HUDEP-2 (cell line): ENCODE measurements around the gene ACVR1C.
"Not testable (repeated sequence)": the region's sequence is repeated elsewhere in the genome, so short reads cannot be mapped to it uniquely, and the experiment has no call there.

Experiments
- DNase-seq, 76 experiments: peaks; one replicate each; lab custom pipeline; 2025; ENCODE audit not compliant: unreplicated experiment in 76 of 76; lab: John Stamatoyannopoulos, UW

Gene ACVR1C

DNA sequence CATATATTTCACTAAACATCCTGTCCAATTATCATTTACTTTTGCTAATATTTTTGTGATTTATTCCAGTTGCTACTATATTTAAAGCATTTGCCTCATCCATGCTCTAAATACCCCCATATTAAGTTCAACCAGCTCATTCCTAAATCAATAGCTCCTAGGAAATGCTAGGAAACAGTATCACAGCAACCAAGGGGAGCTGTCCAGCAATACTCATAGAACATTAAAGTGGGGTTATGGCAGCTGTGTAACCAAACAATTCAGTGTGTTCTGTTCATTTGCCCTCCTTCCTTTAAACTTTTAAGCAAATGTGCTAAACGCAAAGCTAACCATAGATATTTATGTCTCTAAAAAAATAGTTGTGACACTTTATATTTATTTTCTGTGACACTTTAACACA lies 41.1 kb downstream of the ACVR1C start:
- DNase-seq, result no peak

DNA sequence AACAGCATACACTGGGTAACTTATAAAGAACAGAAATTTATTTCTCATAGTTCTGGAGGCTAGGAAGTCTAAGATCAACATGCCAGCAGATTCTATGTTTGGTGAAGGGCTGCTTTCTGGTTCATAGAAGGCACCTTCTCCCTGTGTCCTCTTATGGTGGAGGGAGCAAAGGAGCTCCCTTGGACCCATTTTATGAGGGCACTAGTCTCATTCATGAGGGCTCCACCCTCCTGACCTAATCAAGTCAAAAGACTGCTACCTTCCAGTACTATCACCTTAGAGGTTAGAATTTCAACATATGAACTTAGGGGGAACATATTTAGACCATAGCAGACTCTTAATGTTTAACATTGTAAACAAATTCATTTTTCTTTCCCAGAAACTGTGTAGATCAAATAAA lies 54.5 kb downstream of the ACVR1C start:
- DNase-seq, result no peak

DNA sequence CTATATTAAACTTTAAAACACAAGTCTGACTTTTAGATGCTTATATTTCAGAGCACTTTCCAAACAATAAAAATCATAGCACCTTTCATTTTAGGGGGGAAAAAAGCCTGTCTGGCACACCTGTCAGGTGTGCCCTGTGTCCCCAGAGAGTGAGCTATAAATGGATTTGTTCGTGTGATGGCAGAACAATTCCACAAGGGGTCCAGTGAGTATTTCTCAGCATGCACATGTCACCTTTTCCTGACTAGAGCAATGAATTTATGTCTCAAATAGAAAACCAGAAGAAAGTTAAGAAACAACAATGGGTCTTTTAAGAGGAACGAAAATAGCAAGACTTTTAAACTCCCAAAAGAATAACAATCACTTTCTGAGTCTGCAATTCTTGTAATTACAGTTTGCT lies 55.9 kb downstream of the ACVR1C start:
- DNase-seq, result no peak

DNA sequence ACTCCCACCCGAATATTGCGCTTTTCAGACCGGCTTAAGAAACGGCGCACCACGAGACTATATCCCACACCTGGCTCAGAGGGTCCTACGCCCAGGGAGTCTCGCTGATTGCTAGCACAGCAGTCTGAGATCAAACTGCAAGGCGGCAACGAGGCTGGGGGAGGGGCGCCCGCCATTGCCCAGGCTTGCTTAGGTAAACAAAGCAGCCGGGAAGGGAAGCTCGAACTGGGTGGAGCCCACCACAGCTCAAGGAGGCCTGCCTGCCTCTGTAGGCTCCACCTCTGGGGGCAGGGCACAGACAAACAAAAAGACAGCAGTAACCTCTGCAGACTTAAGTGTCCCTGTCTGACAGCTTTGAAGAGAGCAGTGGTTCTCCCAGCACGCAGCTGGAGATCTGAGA lies 62.0 kb downstream of the ACVR1C start:
- DNase-seq, result not testable (repeated sequence)

DNA sequence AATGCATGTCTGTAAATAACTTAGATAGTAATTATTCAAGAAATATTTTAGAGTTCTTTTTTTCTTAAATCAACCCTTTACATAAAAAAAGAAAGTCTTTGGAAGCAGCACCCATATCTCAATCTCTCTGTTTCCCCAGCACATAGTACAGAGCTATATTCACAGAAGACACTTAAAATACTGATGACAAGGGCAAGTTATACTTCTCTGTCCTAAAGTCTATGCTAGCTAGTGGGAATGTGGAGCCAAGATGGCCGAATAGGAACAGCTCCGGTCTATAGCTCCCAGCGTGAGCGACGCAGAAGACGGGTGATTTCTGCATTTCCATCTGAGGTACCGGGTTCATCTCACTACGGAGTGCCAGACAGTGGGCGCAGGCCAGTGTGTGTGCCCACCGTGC lies 62.6 kb downstream of the ACVR1C start:
- not testable (repeated sequence) for DNase-seq

DNA sequence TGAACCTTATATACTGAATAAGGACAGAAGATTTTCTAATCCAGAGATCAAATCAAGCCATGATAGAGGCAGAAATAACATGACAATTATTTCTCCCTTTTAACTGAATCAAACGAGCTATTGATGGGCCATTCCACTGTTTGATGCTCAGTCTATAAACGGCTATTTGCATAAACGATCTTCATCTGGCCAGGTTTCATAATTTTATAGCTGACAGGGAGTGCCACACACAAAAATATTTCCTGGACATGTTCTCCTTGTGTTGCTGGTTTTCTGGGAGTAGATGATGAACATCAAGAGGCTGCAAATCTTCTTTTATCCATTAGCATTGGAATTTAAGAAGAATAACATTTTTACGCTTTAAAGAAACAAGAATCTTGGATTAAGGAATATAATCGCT lies 63.1 kb downstream of the ACVR1C start:
- no peak for DNase-seq

DNA sequence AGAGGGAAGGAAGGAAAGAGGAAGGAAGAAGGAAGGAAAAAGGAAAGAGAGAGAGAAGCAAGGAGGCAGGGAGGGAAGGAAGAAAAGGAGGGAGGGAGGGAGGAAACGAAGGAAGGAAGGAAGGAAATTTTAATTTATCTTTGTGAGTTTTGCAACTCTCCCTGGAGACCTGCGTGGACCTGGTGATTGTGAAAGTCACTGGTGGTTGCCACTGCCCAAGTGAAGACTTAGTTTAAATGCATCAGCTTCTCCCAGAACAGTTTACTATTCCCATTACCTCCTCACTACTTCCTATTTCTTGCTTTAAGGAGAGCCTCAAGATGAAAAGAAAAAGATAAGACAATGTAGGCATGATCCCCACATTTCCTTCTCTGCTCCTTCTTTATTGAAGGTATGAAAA lies 68.8 kb downstream of the ACVR1C start:
- no peak for DNase-seq

DNA sequence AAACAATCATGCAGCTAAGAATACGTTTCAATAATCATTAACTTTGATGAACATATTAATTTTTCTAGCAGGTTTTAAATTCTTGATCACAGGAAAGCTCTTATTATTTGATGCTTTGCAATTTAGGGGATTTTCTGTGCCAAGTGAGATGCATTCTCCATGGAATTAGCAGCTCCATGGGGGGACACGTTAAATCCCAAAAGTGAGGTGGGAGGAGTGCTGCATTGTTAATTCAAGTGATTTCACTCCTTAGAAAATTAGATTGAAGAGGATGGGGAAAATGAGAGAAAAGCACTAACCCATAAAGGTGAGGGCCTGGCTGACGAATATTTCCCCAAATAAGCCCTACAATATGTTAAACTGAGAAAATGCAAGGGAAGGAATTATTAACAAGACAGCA lies 69.2 kb downstream of the ACVR1C start:
- no peak for DNase-seq

DNA sequence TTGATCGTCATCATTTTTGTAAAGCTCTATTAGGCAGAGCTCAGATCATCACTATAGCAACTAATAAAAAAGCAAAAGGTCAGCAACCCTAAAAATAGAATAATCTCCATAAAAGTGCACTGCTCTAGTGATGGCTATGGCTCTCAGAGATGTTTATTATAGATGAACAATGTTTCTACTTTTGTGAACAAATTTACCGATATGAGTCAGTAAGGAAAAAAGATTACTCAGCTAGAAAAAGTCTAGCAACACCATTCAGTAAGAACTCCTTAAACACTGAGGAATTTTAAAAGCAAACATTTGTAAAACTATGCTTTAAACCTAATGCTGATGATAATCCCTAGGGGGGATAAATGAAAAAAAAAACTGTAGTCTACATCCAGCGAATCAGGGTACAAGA lies 69.6 kb downstream of the ACVR1C start:
- DNase-seq, result no peak

DNA sequence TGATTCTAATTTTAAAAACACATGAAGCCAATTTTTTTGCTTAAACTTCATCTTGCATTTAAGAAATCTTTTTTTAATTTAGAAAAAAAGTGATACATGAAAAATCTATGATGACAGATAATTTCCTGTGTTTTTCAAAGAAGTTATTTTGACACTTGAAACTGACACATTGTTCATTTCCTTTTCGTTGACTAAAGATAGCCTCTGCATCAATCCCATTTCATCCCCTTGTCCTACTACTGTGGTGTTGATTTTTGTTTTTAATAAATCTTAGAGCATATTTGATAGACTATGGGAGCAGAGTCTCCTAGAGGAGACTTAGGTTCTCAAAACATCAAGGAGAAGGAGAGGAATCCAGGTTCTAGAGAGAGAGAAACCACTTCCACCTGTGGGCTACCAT lies 70.9 kb downstream of the ACVR1C start:
- no peak for DNase-seq

DNA sequence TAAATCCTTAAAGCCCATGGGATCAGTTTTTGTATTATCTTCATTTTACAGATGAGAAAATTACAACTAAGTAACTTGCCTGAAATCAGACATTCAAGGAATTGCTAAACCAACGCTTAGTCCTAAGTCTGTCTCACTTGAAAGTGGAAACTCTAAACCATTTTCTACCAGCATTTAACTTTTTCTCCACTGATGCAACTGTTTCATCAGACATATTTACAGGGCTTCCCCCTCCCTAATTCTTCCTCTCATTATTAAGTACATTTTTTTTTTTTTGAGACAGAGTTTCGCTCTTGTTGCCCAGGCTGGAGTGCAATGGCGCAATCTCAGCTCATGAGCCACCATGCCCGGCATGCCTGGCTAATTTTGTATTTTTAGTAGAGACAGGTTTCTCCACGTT lies 88.6 kb downstream of the ACVR1C start:
- DNase-seq, result no peak

DNA sequence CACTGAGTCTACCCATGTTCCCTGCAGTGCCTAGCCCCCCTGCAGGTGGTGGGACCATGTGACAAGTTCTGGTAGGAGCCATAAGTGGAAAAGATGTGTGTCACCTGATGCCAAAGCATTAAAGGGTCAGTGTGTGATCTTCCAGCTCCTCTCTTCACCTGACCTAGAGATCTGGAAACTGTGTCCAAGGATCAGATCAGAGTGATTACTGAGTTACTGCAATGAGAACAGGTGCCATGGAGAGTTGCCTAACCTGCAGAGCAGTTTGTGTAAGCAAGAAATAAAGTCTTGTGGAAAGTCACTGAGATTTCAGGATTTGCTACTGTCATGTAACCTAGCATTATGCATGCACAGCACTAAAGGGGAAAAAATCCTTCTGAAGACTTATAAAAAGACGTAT lies 90.6 kb downstream of the ACVR1C start:
- no peak for DNase-seq

DNA sequence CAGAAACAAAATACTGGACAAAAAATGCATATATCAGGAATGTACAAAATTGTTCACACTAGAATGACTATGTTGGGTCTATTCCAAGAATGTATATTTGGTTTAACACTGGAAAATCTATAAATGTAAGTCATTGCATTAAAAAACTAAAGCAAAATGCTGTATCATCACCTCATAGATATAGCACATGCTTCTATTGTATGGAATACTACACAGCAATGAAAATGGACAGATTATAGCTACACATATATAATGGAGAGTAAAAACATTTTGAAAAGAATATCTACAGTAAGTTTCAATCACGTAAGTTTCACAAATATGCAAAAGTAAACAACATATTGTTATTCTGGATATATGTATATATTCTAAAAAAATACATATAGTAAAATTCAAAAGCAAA lies 91.8 kb downstream of the ACVR1C start:
- DNase-seq, result no peak

DNA sequence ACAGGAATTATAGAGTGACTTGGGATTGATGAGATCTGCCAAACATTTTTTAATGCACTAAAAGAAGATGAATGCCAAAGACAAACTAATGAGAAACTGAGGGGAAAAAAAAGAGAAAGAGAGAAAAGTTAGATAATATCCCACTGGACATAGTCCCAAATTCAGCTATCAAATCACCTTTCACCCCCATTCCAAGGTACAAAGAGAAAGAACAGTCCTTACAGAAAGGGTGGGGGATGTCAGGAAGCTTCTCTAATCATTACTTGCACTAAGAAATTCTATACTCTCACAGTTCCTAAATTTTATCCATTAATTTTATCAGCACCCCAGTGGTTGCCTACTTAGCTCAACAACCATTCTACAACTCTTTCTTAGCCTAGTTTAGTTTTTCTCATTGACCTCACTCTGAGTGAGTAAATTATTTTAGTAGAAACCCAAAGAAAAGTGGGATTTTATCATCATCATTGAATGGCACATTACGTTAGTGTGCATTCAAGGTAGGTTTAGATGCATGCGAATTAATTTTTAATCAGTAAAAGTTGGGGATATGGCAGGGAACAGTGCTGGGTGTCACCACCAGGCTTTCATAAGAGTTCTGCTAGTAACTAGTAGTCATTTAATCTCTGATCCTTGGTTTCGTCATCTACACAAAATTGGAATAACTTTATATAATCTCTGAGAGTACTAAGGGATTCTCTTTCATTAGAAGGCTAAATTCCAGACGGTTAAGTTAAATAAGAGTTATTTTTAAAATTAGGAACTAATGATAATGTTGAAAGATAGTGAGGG lies 99.5 kb downstream of the ACVR1C start:
- DNase-seq, result peak in 1 of 76 experiments; percentile 0

DNA sequence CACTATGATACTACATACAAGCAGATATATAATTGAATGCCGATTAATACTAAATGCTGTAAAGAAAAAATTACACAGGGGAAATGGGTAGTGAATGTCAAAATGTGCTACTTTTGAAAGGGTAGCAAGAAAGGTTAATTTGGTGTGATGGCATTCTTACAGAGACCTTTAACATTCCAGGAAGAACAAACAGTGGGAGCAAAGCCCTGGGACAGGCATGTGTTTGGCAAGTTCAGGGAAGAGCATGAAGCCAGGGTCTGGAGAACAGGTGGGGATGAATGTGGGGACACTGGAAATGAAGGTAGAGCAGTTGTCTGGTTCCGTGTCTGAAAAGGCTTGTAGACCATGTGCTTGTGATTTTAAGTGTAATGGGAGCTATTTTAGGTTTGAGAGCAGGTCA lies 102.6 kb downstream of the ACVR1C start:
- DNase-seq, result no peak

DNA sequence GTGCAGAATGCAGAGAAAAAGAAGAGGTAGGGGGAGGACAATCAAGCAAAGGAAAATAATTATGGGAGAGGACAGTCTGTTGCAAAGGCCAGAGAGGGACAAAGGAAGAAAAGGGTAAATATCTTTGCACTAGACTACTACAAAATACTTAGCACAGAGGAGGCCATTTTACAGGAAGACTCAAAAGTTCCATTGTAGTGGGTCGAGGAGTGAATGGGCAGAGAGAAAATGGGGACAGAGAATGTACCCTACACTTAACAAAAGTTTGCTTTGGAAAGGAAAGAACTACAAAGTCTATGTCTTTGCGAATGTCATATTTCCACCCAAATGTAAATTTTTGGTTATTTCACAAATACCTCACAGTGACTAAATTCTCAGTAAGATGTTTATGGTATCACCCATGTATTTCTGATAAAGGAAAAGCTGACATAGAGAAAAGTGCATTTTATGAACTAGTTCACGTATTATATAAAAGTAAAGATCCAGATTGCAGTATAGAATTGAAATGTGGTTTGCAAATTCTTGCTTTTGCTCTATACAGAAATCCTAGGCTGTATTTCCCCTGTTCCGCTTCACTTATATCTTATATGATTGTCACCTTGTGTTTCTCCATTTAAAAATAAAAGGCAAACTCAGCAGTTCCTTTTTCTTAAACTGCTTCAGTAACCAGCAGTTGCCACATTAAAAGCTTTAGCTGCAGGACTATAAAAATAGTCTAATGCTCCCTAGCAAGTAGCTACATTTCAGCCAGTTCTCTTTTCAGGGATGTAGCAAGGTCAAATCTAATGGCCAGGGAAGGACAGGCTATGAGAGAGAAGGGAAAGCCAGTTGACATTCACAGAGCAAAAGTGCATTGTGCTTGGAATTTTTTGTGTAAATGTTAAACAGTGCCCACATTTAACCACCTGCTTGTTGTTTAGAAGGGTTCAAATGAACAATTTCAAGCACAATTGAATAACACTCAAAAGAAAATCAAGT lies 105.1 kb downstream of the ACVR1C start:
- DNase-seq, result no peak

DNA sequence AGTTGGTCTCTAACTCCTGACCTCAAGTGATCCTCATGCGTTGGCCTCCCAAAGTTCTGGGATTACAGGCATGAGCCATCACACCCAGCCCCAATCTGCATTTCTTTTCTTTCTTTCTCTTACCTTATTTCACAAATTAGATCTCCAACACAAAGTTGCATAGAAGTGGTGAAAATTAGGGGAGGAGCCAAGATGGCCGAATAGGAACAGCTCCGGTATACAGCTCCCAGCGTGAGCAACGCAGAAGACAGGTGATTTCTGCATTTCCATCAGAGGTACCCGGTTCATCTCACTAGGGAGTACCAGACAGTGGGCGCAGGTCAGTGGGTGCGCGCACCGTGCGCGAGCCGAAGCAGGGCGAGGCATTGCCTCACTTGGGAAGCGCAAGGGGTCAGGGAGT lies 113.7 kb downstream of the ACVR1C start:
- not testable (repeated sequence) for DNase-seq

DNA sequence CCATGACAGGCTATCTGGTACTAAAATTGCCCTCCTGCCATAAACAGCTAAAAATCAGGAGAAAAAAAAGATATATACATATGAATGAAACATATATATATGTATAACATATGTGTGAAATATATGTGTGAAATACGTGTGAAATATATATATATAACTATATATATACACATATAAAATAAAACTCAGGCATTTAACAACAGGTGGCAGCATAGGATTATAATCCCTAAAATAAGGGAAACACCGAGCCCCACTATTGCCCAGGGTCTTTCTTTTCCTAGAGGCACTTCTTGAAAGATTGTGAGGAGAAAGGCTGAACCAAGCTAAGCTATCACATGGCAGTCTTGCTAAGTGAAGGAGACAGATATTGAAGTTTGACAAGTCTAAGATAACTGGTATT lies 118.9 kb downstream of the ACVR1C start:
- no peak for DNase-seq

DNA sequence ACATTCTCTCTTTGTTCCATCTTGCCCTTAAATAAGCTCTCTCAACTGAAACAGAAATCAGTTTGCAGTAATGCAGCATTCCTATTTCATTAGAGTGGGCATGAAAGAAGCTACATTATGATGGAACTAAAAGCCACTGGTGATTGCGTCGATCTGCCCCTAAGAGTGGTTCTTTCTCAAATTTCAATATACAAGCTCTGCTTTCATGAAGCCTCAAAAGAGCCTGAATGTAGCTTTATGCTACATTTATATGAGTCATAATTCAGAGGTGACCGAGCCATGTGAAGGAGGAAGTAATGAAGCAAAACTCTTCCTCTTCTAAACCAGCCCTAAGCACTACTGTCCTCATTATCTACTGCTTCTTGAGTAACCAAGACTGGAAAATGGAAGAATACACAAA lies 120.0 kb downstream of the ACVR1C start:
- DNase-seq, result no peak

DNA sequence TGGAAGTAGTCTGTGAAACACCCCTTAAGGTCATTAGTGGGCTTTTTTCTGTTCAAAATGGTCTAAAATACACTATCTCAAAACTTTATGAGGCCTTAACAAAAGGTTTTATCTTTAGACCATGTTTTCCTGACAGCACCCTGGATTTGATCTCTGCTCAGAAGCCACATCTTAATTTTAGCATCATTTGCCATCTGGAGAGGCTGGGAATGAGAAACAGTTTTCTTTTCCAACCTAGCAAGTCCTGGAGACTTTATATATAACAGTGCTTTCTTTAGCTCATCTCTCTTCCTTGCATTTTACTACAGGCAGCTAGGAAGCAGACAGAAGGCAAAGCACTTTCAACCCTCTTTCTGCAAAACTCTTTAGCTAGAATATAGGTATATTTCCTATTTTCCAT lies 122.1 kb downstream of the ACVR1C start:
- no peak for DNase-seq

DNA sequence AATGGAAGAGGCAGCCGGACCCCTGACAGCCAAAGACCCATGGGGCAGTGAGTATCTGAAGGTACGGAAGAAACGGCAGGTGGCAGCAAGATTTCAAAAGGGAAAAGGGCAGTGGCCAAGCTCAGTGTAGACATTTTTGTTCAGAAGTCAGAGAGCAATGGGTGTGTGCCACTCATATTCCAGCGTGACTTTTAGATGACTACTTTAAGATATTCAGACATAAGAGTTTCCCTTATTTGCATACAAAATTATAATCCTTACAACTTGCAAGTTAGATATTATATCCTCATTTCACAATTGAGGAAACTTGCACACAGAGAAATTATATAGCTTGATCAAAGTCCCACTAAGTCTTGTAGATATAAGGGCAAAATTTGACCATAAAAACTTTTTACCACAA lies 124.0 kb downstream of the ACVR1C start:
- no peak for DNase-seq

DNA sequence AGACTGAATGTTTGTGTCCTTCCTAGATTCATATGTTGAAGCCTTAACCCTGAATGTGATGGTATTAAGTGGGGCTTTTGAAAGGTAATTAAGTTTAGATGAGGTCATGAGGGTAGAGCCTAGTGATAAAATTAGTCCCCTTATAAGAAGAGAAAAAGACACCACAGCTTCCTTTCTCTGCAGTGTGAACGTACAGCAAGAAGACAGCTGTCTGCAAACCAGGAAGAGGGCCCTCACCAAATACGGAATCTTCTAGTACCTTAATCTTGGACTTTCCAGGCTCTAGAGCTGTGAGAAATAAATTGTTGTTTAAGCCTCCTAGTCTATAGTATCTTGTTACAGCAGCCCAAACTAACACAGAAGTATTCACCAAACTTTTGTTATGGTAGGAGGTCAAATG lies 127.6 kb downstream of the ACVR1C start:
- DNase-seq, result no peak
